T-helper 1 cell treated with Interleukin-12 subunit alpha and Interleukin-12 subunit beta and Interleukin-4 antibody, amounts not matched to agents 30 μg/mL and 1 μg/mL, for 36 hours (primary cell): ENCODE results near the gene FBLN5.

Experiments
- H3K27ac Mint-ChIP-seq: one replicate; pipeline ENCODE4 v1.8.0; 2021; ENCODE audit warnings: mild to moderate bottlenecking, mixed read lengths
- H3K27me3 Mint-ChIP-seq: one replicate; pipeline ENCODE4 v1.8.0; 2021; ENCODE audit warnings: low read depth, mixed read lengths
- H3K36me3 Mint-ChIP-seq: one replicate; pipeline ENCODE4 v1.8.0; 2021; ENCODE audit warnings: low read depth, mixed read lengths
- H3K4me1 Mint-ChIP-seq: one replicate; pipeline ENCODE4 v1.8.0; 2021; ENCODE audit warnings: low read depth, mixed read lengths
- H3K4me3 Mint-ChIP-seq: one replicate; pipeline ENCODE4 v1.8.0; 2021; ENCODE audit warnings: mild to moderate bottlenecking, moderate library complexity, mixed read lengths
- H3K9me3 Mint-ChIP-seq: one replicate; pipeline ENCODE4 v1.8.0; 2021; ENCODE audit warnings: mixed read lengths

FBLN5 gene

GRCh38 chr14:91889477-91890211 lies 57.9 kb downstream of the FBLN5 start:
- Mint-ChIP-seq H3K27ac (no peak overlapping the region), H3K36me3 (no peaks in the 10 kb centered on the region), H3K4me3 (no peak overlapping the region), H3K27me3 (no peaks in the 10 kb centered on the region), H3K9me3 (no peaks in the 10 kb centered on the region), H3K4me1 (peaks cover 24% of the 10 kb centered on the region)

GRCh38 chr14:91888641-91889476 lies 58.6 kb downstream of the FBLN5 start:
- Mint-ChIP-seq H3K4me1 (peaks cover 24% of the 10 kb centered on the region), H3K27me3 (no peaks in the 10 kb centered on the region), H3K9me3 (no peaks in the 10 kb centered on the region), H3K36me3 (no peaks in the 10 kb centered on the region), H3K4me3 (no peak overlapping the region), H3K27ac (no peak overlapping the region)

- no peaks in the 10 kb centered on the region for H3K36me3 Mint-ChIP-seq
- H3K4me3 Mint-ChIP-seq = no peak overlapping the region
- no peaks in the 10 kb centered on the region for H3K27me3 Mint-ChIP-seq
- peaks cover 11% of the 10 kb centered on the region for H3K4me1 Mint-ChIP-seq
- H3K27ac Mint-ChIP-seq = no peak overlapping the region
- no peaks in the 10 kb centered on the region for H3K9me3 Mint-ChIP-seq
Observed at GRCh38 chr14:91886961-91887360, 60.5 kb downstream of the FBLN5 start.

GRCh38 chr14:91885839-91886238 lies 61.7 kb downstream of the FBLN5 start:
- Mint-ChIP-seq H3K4me3 (no peak overlapping the region), H3K27me3 (no peaks in the 10 kb centered on the region), H3K27ac (no peak overlapping the region), H3K4me1 (peaks cover 18% of the 10 kb centered on the region), H3K36me3 (peaks cover 2% of the 10 kb centered on the region), H3K9me3 (no peaks in the 10 kb centered on the region)

GRCh38 chr14:91885113-91885712 lies 62.3 kb downstream of the FBLN5 start:
- no peaks in the 10 kb centered on the region for H3K9me3 Mint-ChIP-seq
- no peak overlapping the region for H3K4me3 Mint-ChIP-seq
- H3K27ac Mint-ChIP-seq = no peak overlapping the region
- peaks cover 13% of the 10 kb centered on the region for H3K4me1 Mint-ChIP-seq
- no peaks in the 10 kb centered on the region for H3K27me3 Mint-ChIP-seq
- H3K36me3 Mint-ChIP-seq = peaks cover 2% of the 10 kb centered on the region

- peaks cover 2% of the 10 kb centered on the region for H3K36me3 Mint-ChIP-seq
- H3K27me3 Mint-ChIP-seq = no peaks in the 10 kb centered on the region
- no peak overlapping the region for H3K4me3 Mint-ChIP-seq
- peaks cover 15% of the 10 kb centered on the region for H3K4me1 Mint-ChIP-seq
- no peak overlapping the region for H3K27ac Mint-ChIP-seq
- no peaks in the 10 kb centered on the region for H3K9me3 Mint-ChIP-seq
Observed at GRCh38 chr14:91884664-91885063, 62.8 kb downstream of the FBLN5 start.

- Mint-ChIP-seq H3K4me3 (no peak overlapping the region), H3K4me1 (peaks cover 15% of the 10 kb centered on the region), H3K36me3 (peaks cover 2% of the 10 kb centered on the region), H3K9me3 (no peaks in the 10 kb centered on the region), H3K27ac (no peak overlapping the region), H3K27me3 (no peaks in the 10 kb centered on the region)
Observed at GRCh38 chr14:91883753-91884152, 63.7 kb downstream of the FBLN5 start.

GRCh38 chr14:91882776-91883175 lies 64.7 kb downstream of the FBLN5 start:
- Mint-ChIP-seq H3K27ac (no peak overlapping the region), H3K4me3 (no peak overlapping the region), H3K36me3 (peaks cover 5% of the 10 kb centered on the region), H3K9me3 (no peaks in the 10 kb centered on the region), H3K27me3 (no peaks in the 10 kb centered on the region), H3K4me1 (peaks cover 21% of the 10 kb centered on the region)

- H3K27ac Mint-ChIP-seq = no peak overlapping the region
- peaks cover 25% of the 10 kb centered on the region for H3K4me1 Mint-ChIP-seq
- H3K9me3 Mint-ChIP-seq = no peaks in the 10 kb centered on the region
- no peak overlapping the region for H3K4me3 Mint-ChIP-seq
- peaks cover 5% of the 10 kb centered on the region for H3K36me3 Mint-ChIP-seq
- H3K27me3 Mint-ChIP-seq = no peaks in the 10 kb centered on the region
Observed at GRCh38 chr14:91882369-91882768, 65.1 kb downstream of the FBLN5 start.

GRCh38 chr14:91879196-91879595 lies 68.3 kb downstream of the FBLN5 start:
- Mint-ChIP-seq H3K27ac (no peak overlapping the region), H3K27me3 (no peaks in the 10 kb centered on the region), H3K9me3 (no peaks in the 10 kb centered on the region), H3K36me3 (peaks cover 5% of the 10 kb centered on the region), H3K4me1 (peaks cover 49% of the 10 kb centered on the region), H3K4me3 (no peak overlapping the region)

- Mint-ChIP-seq H3K4me3 (no peak overlapping the region), H3K27ac (no peak overlapping the region), H3K4me1 (peaks cover 59% of the 10 kb centered on the region), H3K27me3 (no peaks in the 10 kb centered on the region), H3K36me3 (peaks cover 5% of the 10 kb centered on the region), H3K9me3 (no peaks in the 10 kb centered on the region)
Observed at GRCh38 chr14:91878274-91878673, 69.2 kb downstream of the FBLN5 start.

- H3K4me3 Mint-ChIP-seq = no peak overlapping the region
- no peaks in the 10 kb centered on the region for H3K27me3 Mint-ChIP-seq
- peaks cover 63% of the 10 kb centered on the region for H3K4me1 Mint-ChIP-seq
- no peak overlapping the region for H3K27ac Mint-ChIP-seq
- peaks cover 5% of the 10 kb centered on the region for H3K36me3 Mint-ChIP-seq
- H3K9me3 Mint-ChIP-seq = no peaks in the 10 kb centered on the region
Observed at GRCh38 chr14:91877376-91877915, 70.0 kb downstream of the FBLN5 start.

- H3K27ac Mint-ChIP-seq = no peak overlapping the region
- H3K9me3 Mint-ChIP-seq = no peaks in the 10 kb centered on the region
- no peak overlapping the region for H3K4me3 Mint-ChIP-seq
- H3K36me3 Mint-ChIP-seq = peaks cover 5% of the 10 kb centered on the region
- no peaks in the 10 kb centered on the region for H3K27me3 Mint-ChIP-seq
- H3K4me1 Mint-ChIP-seq = peaks cover 70% of the 10 kb centered on the region
Observed at GRCh38 chr14:91876492-91876891, 71.0 kb downstream of the FBLN5 start.

GRCh38 chr14:91875525-91876286 lies 71.8 kb downstream of the FBLN5 start:
- H3K9me3 Mint-ChIP-seq = no peaks in the 10 kb centered on the region
- H3K36me3 Mint-ChIP-seq = peaks cover 3% of the 10 kb centered on the region
- H3K27ac Mint-ChIP-seq = peak overlapping the region; percentile 60
- no peak overlapping the region for H3K4me3 Mint-ChIP-seq
- peaks cover 70% of the 10 kb centered on the region for H3K4me1 Mint-ChIP-seq
- H3K27me3 Mint-ChIP-seq = no peaks in the 10 kb centered on the region
